ENCODE results near the gene CRABP2. TPM values are rescaled to one million over a fixed set of nuclear protein-coding genes. Genes with fewer than 3 reads are reported as not detected.
A peak's percentile ranks its signal among the peaks of the same experiment; 100 is the strongest.

CRABP2 gene
- total and polyA plus RNA-seq, 10 of the 15 experiments (the other 5 are each of a cell fraction or from before 2014, with no cell fraction given) = 0.21 to 1.3 (median 0.41) TPM

- Histone ChIP-seq H4K20me1 (ENCODE audit: control insufficient read depth, insufficient read depth) (peaks cover 8% of the 10 kb centered on the region; the same call in 1 of the 2 replicates), H3K9ac (ENCODE audit: control insufficient read depth, insufficient read depth, low read length) (no peak overlapping the region; the same call in 1 of the 2 replicates), H3K27ac (ENCODE audit: control insufficient read depth, insufficient read depth) (no peak overlapping the region), H3K79me2 (ENCODE audit: control insufficient read depth, insufficient read depth, low read length) (peaks cover 23% of the 10 kb centered on the region), H3K9me3 (replicated peaks; ENCODE audit: control insufficient read depth, insufficient read depth, low read length) (no peaks in the 10 kb centered on the region), H3K4me1 (ENCODE audit: control insufficient read depth, insufficient read depth, low read length) (peaks cover 44% of the 10 kb centered on the region), H3K4me2 (ENCODE audit: control insufficient read depth, insufficient read depth) (peak overlapping the region; percentile 89), H3K27me3 (replicated peaks in 1 of 2; ENCODE audit: control insufficient read depth in 2 of 2, insufficient read depth in 2 of 2, low read length in 1 of 2) (0 out of 4 replicates have a peak, but pooled peaks cover 0 to 2% of the 10 kb centered on the region in 2 experiments), H2AFZ (ENCODE audit: control insufficient read depth, low read depth, low read length) (peak overlapping the region; percentile 2; the same call in 1 of the 2 replicates), H3K4me3 (peak overlapping the region; percentile 45; the same call in 1 of the 2 replicates), H3K36me3 (ENCODE audit: control insufficient read depth in 2 of 2, insufficient read depth in 2 of 2, low read length in 1 of 2) (no peaks in the 10 kb centered on the region)
- ChIA-PET CTCF (interaction anchor here (0.6 to 8.3 kb wide), 15 partner anchors 8 to 438 kb away, joined by 3 to 208 read pairs (median 5); partner anchors contain the start of genes BCAN, CRABP2, ISG20L2 and METTL25B), POLR2A (interaction anchor here (0.5 to 1.2 kb wide), 4 partner anchors 9 to 271 kb away, joined by 3 to 4 read pairs (median 4); no protein-coding TSS in a partner anchor), SMC1A (ENCODE audit: uncharacterized antibody, unreplicated experiment) (interaction anchor here (0.7 to 2.0 kb wide), 7 partner anchors 21 to 69 kb away, joined by 3 to 7 read pairs (median 5); no protein-coding TSS in a partner anchor), RAD21 (ENCODE audit: unreplicated experiment) (interaction anchor here (0.7 to 6.0 kb wide), 6 partner anchors 21 to 94 kb away, joined by 3 to 58 read pairs (median 8); partner anchors contain the start of genes HDGF and NES)
- BruUV-seq (replicated peaks) = no TSS peak
- intact Hi-C loops (cut with micrococcal nuclease; ENCODE audit: unreplicated experiment) (loop anchor here (1.0 kb wide), 1 partner anchor 30 kb away; no protein-coding TSS in a partner anchor), in situ Hi-C loops (cut with MboI) (no loop called here)
- ATAC-seq = peak; percentile 28
- WGBS (ENCODE audit: insufficient coverage, insufficient replicate concordance, low lambda C conversion rate, missing lambda C conversion rate) = 7% methylated on average over 48 of the region's 54 CpGs
- DNase-seq (ENCODE audit: low read depth, low spot score) = no peak
- no peak for FAIRE-seq
- TF ChIP-seq SMARCA5 (IDR thresholded peaks at IDR 0.05) = 0 out of 2 replicates have a peak, but pooled peaks have one; percentile 46
- no peak for TF ChIP-seq PBX3 (IDR thresholded peaks at IDR 0.05; ENCODE audit: insufficient replicate concordance, low read depth, low read length)
- no peak for TF ChIP-seq TCF7 (IDR thresholded peaks at IDR 0.05; ENCODE audit: borderline replicate concordance)
- TF ChIP-seq KLF5 (IDR thresholded peaks at IDR 0.05; ENCODE audit: partially characterized antibody) = no peak
- TF ChIP-seq SRF (IDR thresholded peaks at IDR 0.05; ENCODE audit: low read depth in 2 of 2, low read length in 2 of 2) = no peak
- TF ChIP-seq ZNF274 (IDR thresholded peaks at IDR 0.05; ENCODE audit: insufficient read depth, insufficient read length) = no peak
- peak; percentile 61; the same call in 1 of the 2 replicates for TF ChIP-seq YY1 (IDR thresholded peaks at IDR 0.05; ENCODE audit: low read depth, low read length)
- no peak for TF ChIP-seq PAX8 (IDR thresholded peaks at IDR 0.05)
- TF ChIP-seq KAT2A (conservative IDR thresholded peaks at IDR 0.05; ENCODE audit: control insufficient read depth, low read depth, low read length) = no peak
- no peak for TF ChIP-seq TBL1XR1 (IDR thresholded peaks at IDR 0.05; ENCODE audit: low read depth, low read length)
- TF ChIP-seq SP1 (IDR thresholded peaks at IDR 0.05; ENCODE audit: low read depth, low read length) = no peak
- no peak for TF ChIP-seq ESRRA (IDR thresholded peaks at IDR 0.05; ENCODE audit: low read length)
- TF ChIP-seq HCFC1 (IDR thresholded peaks at IDR 0.05; ENCODE audit: low read length) = no peak
- no peak for TF ChIP-seq MEF2A (IDR thresholded peaks at IDR 0.05; ENCODE audit: insufficient read depth, low read depth, low read length)
- TF ChIP-seq RAD21 (IDR thresholded peaks at IDR 0.05; ENCODE audit: insufficient read depth, low read depth, low read length) = peak; percentile 76
- peak; percentile 13 to 32; a peak in 1 of 4 replicates for TF ChIP-seq IKZF2 (IDR thresholded peaks at IDR 0.05)
- peak; percentile 85 for TF ChIP-seq SMC3 (IDR thresholded peaks at IDR 0.05; ENCODE audit: borderline replicate concordance, low read length)
- TF ChIP-seq CTCF (IDR thresholded peaks at IDR 0.05 in 2 of 3, conservative IDR thresholded peaks at IDR 0.05 in 1 of 3; ENCODE audit: control insufficient read depth in 2 of 3, extremely low read depth in 1 of 3, insufficient read depth in 1 of 3, low read depth in 3 of 3, low read length in 3 of 3) = peak; percentile 97 to 99 (median 97); a peak in 5 of 6 replicates
- TF ChIP-seq IKZF1 (conservative IDR thresholded peaks at IDR 0.05) = peak; percentile 53; the same call in 1 of the 2 replicates
- TF ChIP-seq TAF1 (IDR thresholded peaks at IDR 0.05; ENCODE audit: borderline replicate concordance, low read depth, low read length) = no peak
- TF ChIP-seq MTA3 (IDR thresholded peaks at IDR 0.05; ENCODE audit: borderline replicate concordance, low read length) = no peak
These were observed 48.3 kb downstream of the CRABP2 start for GRCh38 chr1:156656806-156657740.

Data from GM12878 (cell line).